ENCODE data around the gene TBC1D22A.

- TF ChIP-seq, protein P1, sequence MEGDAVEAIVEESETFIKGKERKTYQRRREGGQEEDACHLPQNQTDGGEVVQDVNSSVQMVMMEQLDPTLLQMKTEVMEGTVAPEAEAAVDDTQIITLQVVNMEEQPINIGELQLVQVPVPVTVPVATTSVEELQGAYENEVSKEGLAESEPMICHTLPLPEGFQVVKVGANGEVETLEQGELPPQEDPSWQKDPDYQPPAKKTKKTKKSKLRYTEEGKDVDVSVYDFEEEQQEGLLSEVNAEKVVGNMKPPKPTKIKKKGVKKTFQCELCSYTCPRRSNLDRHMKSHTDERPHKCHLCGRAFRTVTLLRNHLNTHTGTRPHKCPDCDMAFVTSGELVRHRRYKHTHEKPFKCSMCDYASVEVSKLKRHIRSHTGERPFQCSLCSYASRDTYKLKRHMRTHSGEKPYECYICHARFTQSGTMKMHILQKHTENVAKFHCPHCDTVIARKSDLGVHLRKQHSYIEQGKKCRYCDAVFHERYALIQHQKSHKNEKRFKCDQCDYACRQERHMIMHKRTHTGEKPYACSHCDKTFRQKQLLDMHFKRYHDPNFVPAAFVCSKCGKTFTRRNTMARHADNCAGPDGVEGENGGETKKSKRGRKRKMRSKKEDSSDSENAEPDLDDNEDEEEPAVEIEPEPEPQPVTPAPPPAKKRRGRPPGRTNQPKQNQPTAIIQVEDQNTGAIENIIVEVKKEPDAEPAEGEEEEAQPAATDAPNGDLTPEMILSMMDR (IDR thresholded peaks at IDR 0.05; ENCODE audit: low read length), result no peak
- TF ChIP-seq EZH2 (IDR thresholded peaks at IDR 0.05; ENCODE audit: borderline replicate concordance, low read length), result no peak
Observed at GRCh38 chr22:46755525-46755924, 6.9 kb upstream of the TBC1D22A start.
